Muscle of leg (tissue), 11 donors: ENCODE results near the gene CD177. TPM values are rescaled to one million over a fixed set of nuclear protein-coding genes. Genes with fewer than 3 reads are reported as not detected.
"Not testable (repeated sequence)": the region's sequence is repeated elsewhere in the genome, so short reads cannot be mapped to it uniquely, and the experiment has no call there.

Experiments used
- DNase-seq: peaks from one replicate; pipeline ENCODE4 v3.0.0; 2013
- H3K27ac ChIP-seq: one replicate; pipeline ENCODE4 v1.5.1; 2013; ENCODE audit warnings: mild to moderate bottlenecking, low read length, control low read depth
- H3K27me3 ChIP-seq: one replicate; pipeline ENCODE4 v1.6.1; 2013; ENCODE audit warnings: low read length; ENCODE audit not compliant: control insufficient read depth, insufficient read depth
- H3K36me3 ChIP-seq: one replicate; pipeline ENCODE4 v1.6.1; 2013; ENCODE audit warnings: low read length; ENCODE audit not compliant: control insufficient read depth, insufficient read depth
- H3K4me1 ChIP-seq: one replicate; pipeline ENCODE4 v1.6.1; 2013; ENCODE audit warnings: low read length; ENCODE audit not compliant: control insufficient read depth, insufficient read depth
- H3K4me3 ChIP-seq: one replicate; pipeline ENCODE4 v1.5.1; 2013; ENCODE audit warnings: low read length, control low read depth
- H3K9me3 ChIP-seq: replicated peaks from 2 replicates; pipeline ENCODE4 v1.6.1; 2013; ENCODE audit warnings: low read depth, low read length; ENCODE audit not compliant: control insufficient read depth
- WGBS: methylation state at CpG from one replicate; pipeline ENCODE4 v1.1.5; 2013; ENCODE audit warnings: missing lambda C conversion rate; ENCODE audit not compliant: insufficient coverage; 5-methylcytosine and 5-hydroxymethylcytosine counted together
- polyA plus RNA-seq, 8 donors: library from polyadenylated mRNA; unstranded; fragments of 120-200 nt; gene quantifications; one replicate each; pipeline versions ENCODE4 v1.2.1 to v1.2.3, GENCODE V29; 2013; ENCODE audit warnings: inconsistent platforms in 1 of 8, low replicate concordance in 1 of 8; ENCODE audit not compliant: insufficient read length in 8 of 8, insufficient read depth in 1 of 8
- total RNA-seq: library from RNA; stranded (reverse); fragments of 120-200 nt; gene quantifications from one replicate; pipeline ENCODE4 v1.2.4, GENCODE V29; 2013

Gene CD177
- total and polyA plus RNA-seq, 9 donors, result 0.09 to 0.43 (median 0.31) TPM

DNA sequence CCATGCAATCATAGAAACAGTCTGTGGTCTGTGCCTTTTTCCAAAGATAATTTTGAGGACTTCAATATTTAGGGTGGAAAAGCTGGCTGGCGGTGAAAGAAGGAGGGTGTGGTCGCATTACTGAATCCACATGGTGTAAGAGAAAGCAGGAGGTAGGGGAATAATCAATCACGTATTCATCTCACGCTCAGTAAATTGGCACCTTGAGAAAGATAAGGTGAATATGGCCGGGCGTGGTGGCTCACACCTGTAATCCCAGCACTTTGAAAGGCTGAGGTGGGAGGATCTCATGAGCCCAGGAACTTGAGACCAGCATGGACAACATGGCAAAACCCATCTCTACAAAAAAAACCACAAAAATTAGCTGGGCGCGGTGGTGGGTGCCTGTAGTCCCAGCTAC lies 3.7 kb upstream of the CD177 start:
- not testable (repeated sequence) for H3K4me3 ChIP-seq
- WGBS, result 83% methylated on average over 1 of the region's 8 CpGs
- H3K27me3 ChIP-seq, result peaks cover 11% of the 10 kb centered on the region

DNA sequence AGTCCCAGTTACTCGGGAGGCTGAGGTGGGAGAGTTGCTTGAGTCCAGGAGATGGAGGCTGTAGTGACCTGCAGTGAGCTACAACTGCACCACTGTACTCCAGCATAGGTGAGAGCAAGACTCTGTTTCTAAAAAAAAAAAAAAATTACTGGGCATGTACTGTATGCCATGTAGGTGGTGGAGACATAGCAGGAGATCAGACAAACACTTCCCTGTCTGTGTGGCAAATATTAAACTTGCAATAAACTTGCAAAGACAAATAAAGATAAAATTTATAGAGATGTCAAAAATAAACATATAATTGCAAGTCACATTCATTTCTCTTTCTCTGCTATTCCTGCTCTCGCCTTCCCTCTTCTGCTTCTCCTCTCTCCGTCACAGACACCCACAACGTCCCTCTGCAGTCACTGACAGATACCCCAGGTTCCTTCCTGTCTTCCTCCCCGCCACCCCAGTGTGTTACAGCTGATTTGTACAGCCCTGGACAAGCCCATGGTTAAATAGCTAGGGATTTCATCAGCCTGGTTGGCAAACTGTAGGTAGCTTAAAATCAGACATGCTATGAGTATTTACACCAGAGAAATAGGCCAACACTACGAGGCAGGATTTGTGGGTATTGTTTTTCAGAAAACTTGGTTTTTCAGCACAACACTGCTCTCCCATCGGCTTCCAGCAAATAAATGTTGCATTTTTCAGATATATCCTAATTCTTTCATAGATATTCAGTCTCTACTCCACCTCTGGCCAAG lies 1.3 kb upstream of the CD177 start:
- no CpG with 5 or more reads among the region's 7 CpGs for WGBS
- Histone ChIP-seq H3K27ac (no peak overlapping the region), H3K4me3 (no peak overlapping the region), H3K36me3 (no peaks in the 10 kb centered on the region), H3K9me3 (no peaks in the 10 kb centered on the region), H3K27me3 (peaks cover 16% of the 10 kb centered on the region), H3K4me1 (no peaks in the 10 kb centered on the region)
- no peak for DNase-seq

More for the DNA sequence above, 3.7 kb upstream of the CD177 start:
- H3K9me3 ChIP-seq, H3K4me1 ChIP-seq, H3K36me3 ChIP-seq, H3K27ac ChIP-seq, DNase-seq: not testable (repeated sequence)

DNA sequence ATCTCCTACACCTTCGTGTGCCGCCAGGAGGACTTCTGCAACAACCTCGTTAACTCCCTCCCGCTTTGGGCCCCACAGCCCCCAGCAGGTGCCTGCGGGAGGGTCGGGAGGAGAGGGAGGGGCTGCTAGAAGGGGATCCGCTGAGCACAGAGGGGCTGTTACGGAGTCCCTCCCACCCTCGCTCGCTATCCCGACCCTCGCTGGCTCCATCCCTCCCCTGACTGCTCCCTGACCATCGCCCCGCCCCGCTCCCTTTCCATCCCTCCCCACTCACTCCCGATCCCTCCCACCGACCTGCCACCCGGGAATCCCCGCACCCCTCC lies 780 bp downstream of the CD177 start:
- Histone ChIP-seq H3K4me1 (no peaks in the 10 kb centered on the region), H3K27me3 (peaks cover 16% of the 10 kb centered on the region), H3K4me3 (no peak overlapping the region), H3K36me3 (no peaks in the 10 kb centered on the region), H3K9me3 (no peaks in the 10 kb centered on the region), H3K27ac (no peak overlapping the region)
- DNase-seq, result no peak
- 7% methylated on average over 13 of the region's 19 CpGs for WGBS

DNA sequence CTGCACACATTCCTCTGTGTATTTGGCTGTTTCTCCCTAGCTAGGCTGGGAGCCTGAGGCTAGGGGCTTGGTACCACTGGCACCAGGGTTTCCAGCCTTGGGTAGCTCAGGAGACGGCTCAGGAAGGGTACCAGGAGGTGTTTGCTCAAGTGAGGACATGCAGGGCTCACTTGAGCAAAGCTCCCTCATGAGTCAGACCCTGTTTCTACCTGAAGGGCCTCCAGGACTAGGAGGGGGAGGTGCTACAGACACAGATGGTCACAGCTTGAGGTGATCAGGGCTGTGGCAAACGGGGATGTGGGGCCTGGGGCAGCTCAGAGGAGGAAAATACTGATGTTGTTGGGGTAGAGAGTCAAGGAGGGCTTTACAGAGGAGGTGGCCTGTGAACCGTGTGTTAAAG lies 3.3 kb downstream of the CD177 start:
- no CpG with 5 or more reads among the region's 3 CpGs for whole genome bisulfite sequencing
- peaks cover 16% of the 10 kb centered on the region for H3K27me3 ChIP-seq
- DNase-seq, H3K36me3 ChIP-seq, H3K4me3 ChIP-seq, H3K4me1 ChIP-seq, H3K9me3 ChIP-seq, H3K27ac ChIP-seq: not testable (repeated sequence)

DNA sequence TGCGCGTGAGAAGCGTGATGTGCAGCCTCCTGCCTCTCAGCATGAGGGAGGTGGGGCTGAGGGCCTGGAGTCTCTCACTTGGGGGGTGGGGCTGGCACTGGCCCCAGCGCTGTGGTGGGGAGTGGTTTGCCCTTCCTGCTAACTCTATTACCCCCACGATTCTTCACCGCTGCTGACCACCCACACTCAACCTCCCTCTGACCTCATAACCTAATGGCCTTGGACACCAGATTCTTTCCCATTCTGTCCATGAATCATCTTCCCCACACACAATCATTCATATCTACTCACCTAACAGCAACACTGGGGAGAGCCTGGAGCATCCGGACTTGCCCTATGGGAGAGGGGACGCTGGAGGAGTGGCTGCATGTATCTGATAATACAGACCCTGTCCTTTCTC lies 8.7 kb downstream of the CD177 start:
- WGBS, result 54% methylated on average over 4 of the region's 8 CpGs
- peak; percentile 13 for DNase-seq

DNA sequence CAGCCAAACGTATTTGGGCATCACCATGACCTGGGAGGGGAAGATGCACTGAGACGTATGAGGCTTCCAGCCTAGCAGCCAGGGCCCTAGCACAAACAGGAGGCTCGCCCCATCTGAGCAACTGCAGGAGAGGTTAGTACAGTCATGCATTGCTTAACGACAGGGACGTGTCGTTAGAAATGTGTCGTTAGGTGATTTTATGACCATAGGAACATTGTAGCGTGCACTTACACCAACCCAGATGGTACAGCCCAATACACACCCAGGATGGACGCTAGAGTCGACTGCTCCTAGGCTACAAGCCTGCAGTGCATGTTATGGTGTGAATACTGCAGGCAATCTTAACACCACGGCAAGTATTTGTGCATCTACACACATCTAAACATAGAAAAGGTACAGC lies 9.3 kb downstream of the CD177 start:
- WGBS, result 69% methylated on average over 2 of the region's 11 CpGs
- Histone ChIP-seq H3K27me3 (no peaks in the 10 kb centered on the region), H3K4me3 (no peak overlapping the region), H3K9me3 (no peaks in the 10 kb centered on the region), H3K36me3 (no peaks in the 10 kb centered on the region), H3K4me1 (no peaks in the 10 kb centered on the region), H3K27ac (no peak overlapping the region)
- DNase-seq, result no peak

More for the DNA sequence above, 8.7 kb downstream of the CD177 start:
- H3K27ac ChIP-seq, result no peak overlapping the region
- H3K4me1 ChIP-seq, result no peaks in the 10 kb centered on the region
- no peaks in the 10 kb centered on the region for H3K27me3 ChIP-seq
- no peaks in the 10 kb centered on the region for H3K9me3 ChIP-seq
- H3K36me3 ChIP-seq, result no peaks in the 10 kb centered on the region
- no peak overlapping the region for H3K4me3 ChIP-seq

DNA sequence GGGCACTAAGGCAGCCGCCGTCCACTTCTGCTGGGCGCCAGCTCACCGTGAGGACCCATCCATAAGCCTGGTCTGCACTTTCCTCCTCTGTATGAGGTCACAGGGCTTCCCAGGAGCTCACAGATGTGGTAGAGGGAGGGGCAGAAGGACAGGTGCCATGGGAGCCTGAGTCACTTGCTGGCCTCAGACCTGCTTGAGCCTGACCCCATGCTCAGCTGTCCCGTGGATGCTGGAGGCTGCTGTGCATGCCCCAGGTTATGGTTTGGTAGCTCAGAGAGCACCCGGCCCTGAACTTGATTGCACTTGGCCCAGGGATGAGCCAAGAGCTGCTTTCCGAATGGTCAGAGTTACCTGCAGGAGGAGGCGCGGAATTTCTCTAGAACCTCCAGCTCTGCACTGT lies 12.2 kb downstream of the CD177 start:
- not testable (repeated sequence) for H3K9me3 ChIP-seq, DNase-seq, H3K27ac ChIP-seq, H3K4me3 ChIP-seq, H3K27me3 ChIP-seq, H3K4me1 ChIP-seq, H3K36me3 ChIP-seq
- 82% methylated on average over 3 of the region's 9 CpGs for WGBS

DNA sequence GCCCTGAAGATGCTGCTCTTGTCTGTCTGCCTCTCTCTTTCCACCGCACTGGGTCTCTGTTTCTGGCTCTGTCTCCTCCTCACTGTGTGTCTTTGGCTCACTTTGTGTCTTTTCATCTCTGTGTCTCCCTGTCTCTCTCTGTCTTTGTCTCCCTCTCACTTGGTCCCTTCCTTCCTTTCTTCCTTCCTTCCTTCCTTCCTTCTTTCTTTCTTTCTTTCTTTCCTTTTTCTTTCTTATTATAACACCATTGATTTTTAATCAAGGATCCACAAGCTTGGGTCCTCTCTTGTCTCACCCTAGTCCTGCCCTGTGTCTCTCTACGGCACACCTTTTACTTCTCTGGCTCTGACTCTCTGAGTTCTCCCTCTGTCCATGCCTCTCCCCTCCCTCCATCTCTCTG lies 14.3 kb downstream of the CD177 start:
- 81% methylated on average over 2 of the region's 2 CpGs for WGBS
- Histone ChIP-seq H3K27ac (no peak overlapping the region), H3K36me3 (no peaks in the 10 kb centered on the region), H3K9me3 (no peaks in the 10 kb centered on the region), H3K27me3 (no peaks in the 10 kb centered on the region), H3K4me3 (no peak overlapping the region), H3K4me1 (no peaks in the 10 kb centered on the region)
- no peak for DNase-seq

DNA sequence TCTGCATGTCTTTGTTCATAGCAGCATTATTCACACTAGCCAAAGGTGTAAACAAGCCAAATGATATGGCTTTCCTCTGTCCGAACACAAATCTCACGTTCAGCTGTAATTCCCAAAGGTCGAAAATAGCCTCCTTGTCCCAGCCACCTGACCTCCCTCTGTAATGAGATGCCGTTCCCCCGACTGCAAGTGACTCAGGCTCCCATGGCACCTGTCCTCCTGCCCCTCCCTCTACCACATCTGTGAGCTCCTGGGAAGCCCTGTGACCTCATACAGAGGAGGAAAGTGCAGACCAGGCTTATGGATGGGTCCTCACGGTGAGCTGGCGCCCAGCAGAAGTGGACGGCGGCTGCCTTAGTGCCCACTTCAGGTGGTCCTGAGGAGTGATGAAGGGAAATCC lies 15.4 kb downstream of the CD177 start:
- not testable (repeated sequence) for H3K27ac ChIP-seq, H3K27me3 ChIP-seq, DNase-seq, H3K36me3 ChIP-seq, H3K4me3 ChIP-seq, H3K9me3 ChIP-seq, H3K4me1 ChIP-seq
- WGBS, result 46% methylated on average over 3 of the region's 9 CpGs

DNA sequence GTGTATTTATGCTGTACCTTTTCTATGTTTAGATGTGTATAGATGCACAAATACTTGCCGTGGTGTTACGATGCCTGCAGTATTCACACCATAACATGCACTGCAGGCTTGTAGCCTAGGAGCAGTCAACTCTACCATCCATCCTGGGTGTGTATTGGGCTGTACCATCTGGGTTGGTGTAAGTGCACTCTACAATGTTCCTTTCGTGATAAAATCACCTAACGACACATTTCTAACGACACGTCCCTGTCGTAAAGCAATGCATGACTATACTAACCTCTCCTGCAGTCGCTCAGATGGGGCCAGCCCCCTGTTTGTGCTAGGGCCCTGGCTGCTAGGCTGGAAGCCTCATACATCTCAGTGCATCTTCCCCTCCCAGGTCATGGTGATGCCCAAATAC lies 18.4 kb downstream of the CD177 start:
- DNase-seq, result no peak
- Histone ChIP-seq H3K4me3 (no peak overlapping the region), H3K9me3 (no peaks in the 10 kb centered on the region), H3K27ac (no peak overlapping the region), H3K4me1 (no peaks in the 10 kb centered on the region), H3K27me3 (no peaks in the 10 kb centered on the region), H3K36me3 (no peaks in the 10 kb centered on the region)
- WGBS, result 80% methylated on average over 1 of the region's 8 CpGs

DNA sequence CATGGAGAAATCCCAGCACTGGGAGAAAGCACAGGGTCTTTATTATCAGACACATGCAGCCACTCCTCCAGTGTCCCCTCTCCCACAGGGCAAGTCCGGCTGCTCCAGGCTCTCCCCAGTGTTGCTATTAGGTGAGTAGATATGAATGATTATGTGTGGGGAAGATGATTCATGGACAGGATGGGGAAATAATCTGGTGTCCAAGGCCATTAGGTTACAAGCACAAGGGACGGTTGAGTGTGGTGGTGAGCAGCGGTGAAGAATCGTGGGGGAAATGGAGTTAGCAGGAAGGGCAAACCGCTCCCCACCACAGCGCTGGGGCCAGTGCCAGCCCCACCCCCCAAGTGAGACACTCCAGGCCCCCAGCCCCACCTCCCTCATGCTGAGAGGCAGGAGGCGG lies 19.0 kb downstream of the CD177 start:
- 80% methylated on average over 1 of the region's 7 CpGs for WGBS
- Histone ChIP-seq H3K27ac (no peak overlapping the region), H3K36me3 (no peaks in the 10 kb centered on the region), H3K27me3 (no peaks in the 10 kb centered on the region), H3K4me3 (no peak overlapping the region), H3K4me1 (no peaks in the 10 kb centered on the region), H3K9me3 (no peaks in the 10 kb centered on the region)
- DNase-seq, result no peak
